MCF 10A (cell line): ENCODE measurements around the gene SIAH3. TPM values are rescaled to one million over a fixed set of nuclear protein-coding genes. Genes with fewer than 3 reads are reported as not detected.

ENCODE experiments used
- BruUV-seq: library from RNA; stranded (reverse); fragments of 400-500 nt; replicated peaks from 2 replicates; lab custom pipeline; 2021; lab: Mats Ljungman, UMichigan
- CTCF ChIA-PET: fragments of 300-600 bp; sonication (Branson Sonifier 250); formaldehyde crosslinking; extraction: SDS; loops from one replicate; lab custom pipeline; 2021; ENCODE audit warnings: antibody characterized with exemption, inconsistent platforms; lab: Yijun Ruan, JAX
- POLR2A ChIA-PET: fragments of 300-600, 350-650 bp; sonication (Branson Sonifier 250); formaldehyde crosslinking; extraction: SDS; loops from one replicate; lab custom pipeline; 2020; ENCODE audit warnings: antibody characterized with exemption, inconsistent platforms; lab: Yijun Ruan, JAX
- DNase-seq: peaks from one replicate; pipeline ENCODE4 v3.0.0-alpha.2; 2018; ENCODE audit not compliant: unreplicated experiment
- H3K27ac Mint-ChIP-seq: one replicate; pipeline ENCODE4 v1.8.0; 2022; ENCODE audit warnings: mild to moderate bottlenecking, low read depth, mixed read lengths; ENCODE audit not compliant: unreplicated experiment
- H3K27me3 Mint-ChIP-seq: one replicate; pipeline ENCODE4 v1.8.0; 2022; ENCODE audit warnings: mixed read lengths; ENCODE audit not compliant: insufficient read depth, unreplicated experiment
- H3K36me3 Mint-ChIP-seq: one replicate; pipeline ENCODE4 v1.8.0; 2022; ENCODE audit warnings: mild to moderate bottlenecking, moderate library complexity, mixed read lengths; ENCODE audit not compliant: insufficient read depth, unreplicated experiment
- H3K4me1 Mint-ChIP-seq: one replicate; pipeline ENCODE4 v1.8.0; 2022; ENCODE audit warnings: mixed read lengths; ENCODE audit not compliant: insufficient read depth, unreplicated experiment
- H3K4me3 Mint-ChIP-seq: one replicate; pipeline ENCODE4 v1.8.0; 2022; ENCODE audit warnings: mild to moderate bottlenecking, moderate library complexity, mixed read lengths; ENCODE audit not compliant: unreplicated experiment
- H3K9me3 Mint-ChIP-seq: one replicate; pipeline ENCODE4 v1.8.0; 2022; ENCODE audit warnings: mixed read lengths; ENCODE audit not compliant: unreplicated experiment
- CTCF ChIP-seq: fragments of 200-600 bp; IDR thresholded peaks from one replicate; pipeline ENCODE4 v1.8.0; 2022; ENCODE audit warnings: antibody characterized with exemption, mild to moderate bottlenecking; ENCODE audit not compliant: unreplicated experiment
- intact Hi-C: fragments of 100-400 bp; cut with micrococcal nuclease; formaldehyde crosslinking; loops from 2 replicates; pipeline ENCODE4 v1.14.1; 2022
- total RNA-seq: library from RNA; stranded (reverse); gene quantifications from 2 replicates; pipeline ENCODE4 v1.2.3, GENCODE V29; 2022

SIAH3 gene
- total RNA-seq, 1 experiment from 2014 or later = not detected

DNA sequence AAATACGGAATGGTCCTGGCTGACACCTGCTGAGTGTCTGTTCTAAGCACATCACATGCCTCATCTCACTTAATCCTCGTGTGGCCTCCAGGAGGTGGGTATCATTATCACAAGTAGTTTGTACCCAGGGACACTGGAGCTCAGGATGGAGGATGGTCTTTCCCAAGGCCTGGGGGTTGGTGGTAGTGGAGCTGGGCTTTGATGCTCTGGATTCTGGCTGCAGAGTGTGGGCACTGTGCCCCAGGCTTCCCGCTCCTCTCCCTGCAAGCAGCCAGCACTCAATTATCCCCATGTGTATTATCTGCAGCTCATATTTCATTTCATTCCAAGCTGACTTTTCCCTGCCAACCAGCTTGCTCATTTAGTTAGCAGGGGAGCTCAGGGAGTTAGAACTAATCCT is 52.1 kb downstream of the SIAH3 start:
- no peak for TF ChIP-seq CTCF
- Mint-ChIP-seq H3K27me3 (no peaks in the 10 kb centered on the region), H3K4me1 (no peaks in the 10 kb centered on the region), H3K36me3 (no peaks in the 10 kb centered on the region), H3K9me3 (no peaks in the 10 kb centered on the region), H3K27ac (no peak overlapping the region), H3K4me3 (no peak overlapping the region)
- ChIA-PET CTCF (no interaction called here), POLR2A (no interaction called here)
- no TSS peak for BruUV-seq
- intact Hi-C loops = no loop called here
- no peak for DNase-seq

- no peak overlapping the region for H3K27ac Mint-ChIP-seq
- ChIA-PET CTCF (interaction anchor here (0.8 to 1.8 kb wide), 3 partner anchors 9 to 334 kb away, joined by 3 to 7 read pairs (median 4); no protein-coding TSS in a partner anchor), POLR2A (no interaction called here)
- intact Hi-C loops = no loop called here
- no peak overlapping the region for H3K4me3 Mint-ChIP-seq
- DNase-seq = no peak
- H3K4me1 Mint-ChIP-seq = no peaks in the 10 kb centered on the region
- no peak for TF ChIP-seq CTCF
- no peaks in the 10 kb centered on the region for H3K27me3 Mint-ChIP-seq
- H3K36me3 Mint-ChIP-seq = no peaks in the 10 kb centered on the region
- no TSS peak for BruUV-seq
- no peaks in the 10 kb centered on the region for H3K9me3 Mint-ChIP-seq
Observed at GRCh38 chr13:45798851-45799250, 52.7 kb downstream of the SIAH3 start.

GRCh38 chr13:45796426-45797235 is 54.9 kb downstream of the SIAH3 start:
- H3K9me3 Mint-ChIP-seq = no peaks in the 10 kb centered on the region
- POLR2A ChIA-PET = no interaction called here
- intact Hi-C loops = no loop called here

More at GRCh38 chr13:45796426-45797235, 54.9 kb downstream of the SIAH3 start:
- Mint-ChIP-seq H3K36me3 (no peaks in the 10 kb centered on the region), H3K27ac (no peak overlapping the region), H3K27me3 (no peaks in the 10 kb centered on the region), H3K4me3 (no peak overlapping the region), H3K4me1 (no peaks in the 10 kb centered on the region)
- no peak for TF ChIP-seq CTCF
- CTCF ChIA-PET = interaction anchor here (1.8 to 2.1 kb wide), 2 partner anchors 10 to 173 kb away, joined by 4 to 16 read pairs; no protein-coding TSS in a partner anchor
- no peak for DNase-seq
- no TSS peak for BruUV-seq
